ENCODE measurements around the gene KDM2A. TPM values are rescaled to one million over a fixed set of nuclear protein-coding genes. Genes with fewer than 3 reads are reported as not detected.
A peak's percentile ranks its signal among the peaks of the same experiment; 100 is the strongest.

Gene KDM2A
- total and polyA plus RNA-seq, 2 donors from 2014 or later: 16.2 to 82.6 TPM

GRCh38 chr11:67303835-67304411 lies 184.9 kb downstream of the KDM2A start:
- H3K36me3 ChIP-seq (ENCODE audit: control insufficient read depth in 2 of 3, insufficient read depth in 3 of 3, low read length in 3 of 3): peaks cover 0 to 4% (median 2%) of the 10 kb centered on the region in 3 donors
- TF ChIP-seq CTCF (IDR thresholded peaks at IDR 0.05; ENCODE audit: borderline replicate concordance, extremely low read depth, insufficient read depth): no peak
- no peaks in the 10 kb centered on the region for H3K9me3 ChIP-seq (ENCODE audit: control insufficient read depth in 2 of 3, insufficient read depth in 1 of 3, low read length in 3 of 3)
- peak; percentile 52 to 84 (median 66) for DNase-seq
- H3K4me1 ChIP-seq (ENCODE audit: control insufficient read depth in 2 of 3, insufficient read depth in 2 of 3, low read depth in 1 of 3, low read length in 3 of 3): peaks cover 0 to 21% (median 5%) of the 10 kb centered on the region in 3 donors
- FAIRE-seq: no peak
- no peaks in the 10 kb centered on the region for H3K27me3 ChIP-seq (ENCODE audit: control insufficient read depth, insufficient read depth, low read length)
- H3K9ac ChIP-seq (ENCODE audit: low read length in 3 of 3): peak overlapping the region in 2 of 3 donors; percentile 58 to 79
- intact Hi-C loops (cut with DNase I): no loop called here
- peak overlapping the region; percentile 16 to 67 (median 58) for H3K4me3 ChIP-seq (ENCODE audit: low read length in 3 of 3)
- no peak overlapping the region for H3K27ac ChIP-seq (ENCODE audit: low read depth in 2 of 2, low read length in 2 of 2)

GRCh38 chr11:67304511-67305113 lies 185.5 kb downstream of the KDM2A start:
- H3K27ac ChIP-seq (ENCODE audit: low read depth in 2 of 2, low read length in 2 of 2): no peak overlapping the region
- peaks cover 0 to 4% (median 2%) of the 10 kb centered on the region in 3 donors for H3K36me3 ChIP-seq (ENCODE audit: control insufficient read depth in 2 of 3, insufficient read depth in 3 of 3, low read length in 3 of 3)
- no peak for TF ChIP-seq CTCF (IDR thresholded peaks at IDR 0.05; ENCODE audit: borderline replicate concordance, extremely low read depth, insufficient read depth)
- DNase-seq (peak in 1 of 5 donors; percentile 54), FAIRE-seq (no peak)
- peak overlapping the region in 1 of 3 donors; percentile 58 for H3K9ac ChIP-seq (ENCODE audit: low read length in 3 of 3)
- intact Hi-C loops (cut with DNase I): no loop called here
- no peaks in the 10 kb centered on the region for H3K27me3 ChIP-seq (ENCODE audit: control insufficient read depth, insufficient read depth, low read length)
- H3K9me3 ChIP-seq (ENCODE audit: control insufficient read depth in 2 of 3, insufficient read depth in 1 of 3, low read length in 3 of 3): no peaks in the 10 kb centered on the region
- H3K4me3 ChIP-seq (ENCODE audit: low read length in 3 of 3): peak overlapping the region in 1 of 3 donors; percentile 67
- peaks cover 0 to 21% (median 5%) of the 10 kb centered on the region in 3 donors for H3K4me1 ChIP-seq (ENCODE audit: control insufficient read depth in 2 of 3, insufficient read depth in 2 of 3, low read depth in 1 of 3, low read length in 3 of 3)

- no peaks in the 10 kb centered on the region for H3K9me3 ChIP-seq (ENCODE audit: control insufficient read depth in 2 of 3, insufficient read depth in 1 of 3, low read length in 3 of 3)
- FAIRE-seq: no peak
- no peaks in the 10 kb centered on the region for H3K27me3 ChIP-seq (ENCODE audit: control insufficient read depth, insufficient read depth, low read length)
- intact Hi-C loops (cut with DNase I): no loop called here
- peaks cover 0 to 16% (median 5%) of the 10 kb centered on the region in 3 donors for H3K4me1 ChIP-seq (ENCODE audit: control insufficient read depth in 2 of 3, insufficient read depth in 2 of 3, low read depth in 1 of 3, low read length in 3 of 3)
- no peak overlapping the region for H3K4me3 ChIP-seq (ENCODE audit: low read length in 3 of 3)
- H3K9ac ChIP-seq (ENCODE audit: low read length in 3 of 3): no peak overlapping the region
- DNase-seq: no peak
- no peaks in the 10 kb centered on the region for H3K36me3 ChIP-seq (ENCODE audit: control insufficient read depth in 2 of 3, insufficient read depth in 3 of 3, low read length in 3 of 3)
- no peak overlapping the region for H3K27ac ChIP-seq (ENCODE audit: low read depth in 2 of 2, low read length in 2 of 2)
- no peak for TF ChIP-seq CTCF (IDR thresholded peaks at IDR 0.05; ENCODE audit: borderline replicate concordance, extremely low read depth, insufficient read depth)
Observed at GRCh38 chr11:67306769-67307544, 187.9 kb downstream of the KDM2A start.
